Measurements from ENCODE around the gene FAM20A.

GRCh38 chr17:68531252-68531651 is 69.9 kb downstream of the FAM20A start:
- TF ChIP-seq CTCF (IDR thresholded peaks at IDR 0.05; ENCODE audit: low read depth, low read length) (no peak), EZH2phosphoT487 (IDR thresholded peaks at IDR 0.05; ENCODE audit: low read depth) (no peak)

Measured in OCI-LY3 (cell line).